Activated naive CD4-positive, alpha-beta T cell treated with anti-CD3 and anti-CD28 coated beads, Interleukin-2, amount 10 ng/mL, durations not matched to agents 7 days and 5 days (primary cell): ENCODE measurements around the gene RABL6.
"Not testable (repeated sequence)": the region's sequence is repeated elsewhere in the genome, so short reads cannot be mapped to it uniquely, and the experiment has no call there.

ENCODE experiments used
- CTCF ChIA-PET: fragments of 350-600 bp; sonication (Branson Sonifier 250); formaldehyde crosslinking; loops from one replicate; lab custom pipeline; 2021; ENCODE audit warnings: antibody characterized with exemption; lab: Charles Lee
- DNase-seq: peaks from one replicate; pipeline ENCODE4 v3.0.0-alpha.2; 2020
- H3K27ac Mint-ChIP-seq: one replicate; pipeline ENCODE4 v1.8.0; 2021; ENCODE audit warnings: mild to moderate bottlenecking, moderate library complexity, mixed read lengths
- H3K27me3 Mint-ChIP-seq: one replicate; pipeline ENCODE4 v1.8.0; 2021; ENCODE audit warnings: mild to moderate bottlenecking, mixed read lengths
- H3K36me3 Mint-ChIP-seq: one replicate; pipeline ENCODE4 v1.8.0; 2021; ENCODE audit warnings: mixed read lengths
- H3K4me1 Mint-ChIP-seq: one replicate; pipeline ENCODE4 v1.8.0; 2021; ENCODE audit warnings: mixed read lengths
- H3K4me3 Mint-ChIP-seq: one replicate; pipeline ENCODE4 v1.8.0; 2021; ENCODE audit warnings: mild to moderate bottlenecking, moderate library complexity, mixed read lengths
- H3K9me3 Mint-ChIP-seq: one replicate; pipeline ENCODE4 v1.8.0; 2021; ENCODE audit warnings: mixed read lengths

Gene RABL6

DNA sequence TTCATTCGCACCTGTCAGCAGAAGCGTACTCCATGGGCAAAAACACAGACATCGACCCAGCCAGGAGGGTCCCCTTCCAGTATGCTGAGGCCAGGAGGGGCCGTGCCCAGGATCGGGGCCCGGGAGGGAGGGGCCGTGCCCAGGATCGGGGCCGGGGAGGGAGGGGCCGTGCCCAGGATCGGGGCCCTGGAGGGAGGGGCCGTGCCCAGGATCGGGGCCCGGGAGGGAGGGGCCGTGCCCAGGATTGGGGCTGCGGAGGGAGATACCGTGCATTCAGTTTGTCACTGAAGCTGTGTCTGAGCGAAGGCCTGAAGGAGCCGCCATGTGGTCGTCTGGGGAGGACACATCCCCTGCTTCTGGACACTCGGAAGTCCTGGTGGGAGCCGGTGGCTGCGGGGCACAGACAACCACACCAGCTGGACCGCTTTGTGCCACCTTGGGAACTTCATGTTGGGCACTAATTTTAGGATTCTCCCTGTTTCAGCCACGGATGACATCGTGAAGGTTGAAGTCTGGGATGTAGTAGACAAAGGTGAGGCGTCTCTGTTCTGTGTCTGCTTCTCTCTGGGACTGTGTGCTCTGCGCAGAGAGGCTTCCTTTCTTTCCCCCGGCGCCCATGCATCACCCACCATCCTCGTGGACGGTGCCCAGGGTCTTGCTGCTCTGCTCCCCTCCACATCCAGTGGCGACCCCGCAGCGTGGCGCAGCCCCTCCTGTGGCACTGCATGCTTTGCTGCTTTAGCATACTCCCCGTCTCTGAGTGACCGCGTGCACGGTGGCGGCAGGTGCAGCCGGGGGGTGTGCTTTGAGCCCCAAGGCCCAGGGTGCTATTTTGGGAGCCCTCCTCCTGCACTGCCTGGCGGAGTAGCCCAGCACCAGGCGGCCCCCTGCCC, 17.8 kb downstream of the RABL6 start:
- Mint-ChIP-seq H3K4me3 (no peak overlapping the region), H3K27ac (no peak overlapping the region), H3K36me3 (peaks cover 22% of the 10 kb centered on the region), H3K9me3 (no peaks in the 10 kb centered on the region), H3K4me1 (peaks cover 6% of the 10 kb centered on the region), H3K27me3 (peaks cover 3% of the 10 kb centered on the region)
- CTCF ChIA-PET = no interaction called here
- no peak for DNase-seq

DNA sequence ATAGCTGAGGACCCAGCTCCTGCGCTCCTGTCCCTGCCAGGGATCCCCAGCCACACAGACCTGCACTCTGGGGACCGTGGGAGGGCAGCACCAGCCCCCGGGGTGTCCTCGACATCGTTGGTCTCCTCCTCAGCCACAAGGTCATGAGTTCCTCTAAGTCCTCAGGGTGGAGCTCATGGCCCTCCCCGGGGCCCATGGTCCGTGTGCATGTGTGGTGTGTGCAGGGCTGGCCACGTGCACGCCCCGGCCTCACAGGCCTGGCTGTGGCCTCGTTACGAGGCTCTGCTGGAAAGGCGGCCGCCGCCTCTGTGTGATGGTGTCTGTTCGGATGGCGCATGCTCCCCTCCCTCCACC, 18.4 kb downstream of the RABL6 start:
- CTCF ChIA-PET = interaction anchor here (0.9 kb wide), 1 partner anchor 16 kb away, joined by 3 read pairs; the partner anchor contains the start of gene AJM1
- peaks cover 16% of the 10 kb centered on the region for H3K36me3 Mint-ChIP-seq
- no peak for DNase-seq
- peaks cover under 1% of the 10 kb centered on the region for H3K27me3 Mint-ChIP-seq
- no peak overlapping the region for H3K27ac Mint-ChIP-seq
- no peak overlapping the region for H3K4me3 Mint-ChIP-seq
- no peaks in the 10 kb centered on the region for H3K9me3 Mint-ChIP-seq
- peaks cover under 1% of the 10 kb centered on the region for H3K4me1 Mint-ChIP-seq

DNA sequence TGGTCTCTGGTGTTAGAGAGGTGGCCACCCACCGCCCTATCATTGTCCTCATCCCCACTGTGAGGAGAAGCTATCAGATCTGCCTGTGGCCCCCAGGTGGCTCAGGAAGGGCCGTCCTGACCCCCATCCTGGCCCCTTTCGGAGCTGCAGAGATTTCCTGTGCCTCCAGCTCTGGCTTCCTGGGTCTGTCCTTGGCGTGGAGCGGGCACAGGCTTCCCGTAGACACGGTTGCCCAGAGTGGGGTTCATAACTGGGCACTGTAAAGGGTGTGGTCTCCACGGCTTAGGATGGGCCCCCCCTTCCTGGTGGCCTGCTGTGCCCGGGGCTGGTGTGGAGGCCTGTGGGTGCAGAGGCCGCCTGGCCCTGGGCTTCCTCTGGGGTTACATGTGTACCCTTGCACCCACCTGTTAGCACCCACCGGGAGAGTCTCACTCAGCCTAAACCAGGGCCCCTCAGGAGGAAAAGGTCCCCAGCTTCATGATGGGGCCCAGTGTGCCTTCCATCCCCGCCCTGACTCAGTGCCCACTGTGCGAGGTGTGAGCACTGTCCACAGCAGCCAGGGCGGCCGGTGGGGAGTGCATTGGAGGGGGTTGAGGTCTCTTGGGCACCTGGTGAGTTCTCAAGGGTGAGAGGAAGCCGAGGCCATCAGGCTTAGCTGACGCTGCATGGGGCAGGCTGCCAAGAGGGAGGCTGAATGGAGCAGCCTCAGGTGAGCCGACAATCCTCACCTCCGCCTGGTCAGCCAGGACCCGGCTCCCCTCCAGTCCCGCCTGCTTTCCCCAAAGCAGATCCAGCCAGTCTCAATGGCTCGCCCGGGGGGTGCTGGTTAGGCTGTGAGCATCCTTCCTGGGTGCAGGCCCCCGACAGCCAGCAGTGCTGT, 19.2 kb downstream of the RABL6 start:
- no peak overlapping the region for H3K27ac Mint-ChIP-seq
- no peak for DNase-seq
- H3K4me3 Mint-ChIP-seq = no peak overlapping the region
- no peaks in the 10 kb centered on the region for H3K27me3 Mint-ChIP-seq
- H3K4me1 Mint-ChIP-seq = no peaks in the 10 kb centered on the region
- no peaks in the 10 kb centered on the region for H3K9me3 Mint-ChIP-seq
- H3K36me3 Mint-ChIP-seq = peaks cover 22% of the 10 kb centered on the region
- CTCF ChIA-PET = interaction anchor here (0.9 to 1.2 kb wide), 2 partner anchors 15 kb away, joined by 3 to 8 read pairs; partner anchors contain the start of gene AJM1

DNA sequence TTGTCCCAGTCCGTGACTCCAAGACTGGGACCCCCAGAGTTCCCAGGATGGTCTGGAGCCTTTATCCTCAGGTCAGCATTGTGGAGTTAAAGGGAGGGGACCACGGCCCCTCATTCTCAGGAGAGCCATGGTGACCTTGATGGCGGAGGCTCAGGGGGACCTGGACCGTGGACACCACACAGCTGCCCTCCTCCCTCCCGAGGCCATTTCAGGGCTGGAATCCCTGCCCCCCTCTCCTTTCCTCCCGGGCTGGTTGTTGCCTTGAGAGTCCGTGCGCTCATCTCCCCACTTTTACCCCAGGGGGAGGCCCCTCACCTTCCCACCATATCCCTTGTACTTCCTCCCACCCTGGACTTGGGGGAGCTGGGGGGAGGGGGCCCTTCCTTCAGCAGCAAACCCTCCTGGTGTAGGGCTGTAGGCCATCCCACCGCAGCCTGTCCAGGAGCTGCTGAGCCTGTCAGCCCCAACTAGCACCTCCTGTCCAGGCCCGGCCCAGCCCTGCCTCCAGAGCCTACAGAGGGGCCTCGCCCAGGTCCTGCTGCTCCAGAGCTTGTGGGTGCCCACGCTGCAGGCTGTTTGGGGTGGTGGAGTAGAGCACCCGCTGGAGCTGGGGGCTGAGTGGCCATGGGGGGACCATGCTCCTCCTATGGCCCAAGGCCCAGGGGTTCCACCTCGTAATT, 20.2 kb downstream of the RABL6 start:
- no peak for DNase-seq
- no peak overlapping the region for H3K27ac Mint-ChIP-seq
- H3K4me1 Mint-ChIP-seq = no peaks in the 10 kb centered on the region
- CTCF ChIA-PET = interaction anchor here (1.2 kb wide), 1 partner anchor 14 kb away, joined by 8 read pairs; the partner anchor contains the start of gene AJM1
- no peak overlapping the region for H3K4me3 Mint-ChIP-seq
- peaks cover 24% of the 10 kb centered on the region for H3K36me3 Mint-ChIP-seq
- no peaks in the 10 kb centered on the region for H3K9me3 Mint-ChIP-seq
- no peaks in the 10 kb centered on the region for H3K27me3 Mint-ChIP-seq

DNA sequence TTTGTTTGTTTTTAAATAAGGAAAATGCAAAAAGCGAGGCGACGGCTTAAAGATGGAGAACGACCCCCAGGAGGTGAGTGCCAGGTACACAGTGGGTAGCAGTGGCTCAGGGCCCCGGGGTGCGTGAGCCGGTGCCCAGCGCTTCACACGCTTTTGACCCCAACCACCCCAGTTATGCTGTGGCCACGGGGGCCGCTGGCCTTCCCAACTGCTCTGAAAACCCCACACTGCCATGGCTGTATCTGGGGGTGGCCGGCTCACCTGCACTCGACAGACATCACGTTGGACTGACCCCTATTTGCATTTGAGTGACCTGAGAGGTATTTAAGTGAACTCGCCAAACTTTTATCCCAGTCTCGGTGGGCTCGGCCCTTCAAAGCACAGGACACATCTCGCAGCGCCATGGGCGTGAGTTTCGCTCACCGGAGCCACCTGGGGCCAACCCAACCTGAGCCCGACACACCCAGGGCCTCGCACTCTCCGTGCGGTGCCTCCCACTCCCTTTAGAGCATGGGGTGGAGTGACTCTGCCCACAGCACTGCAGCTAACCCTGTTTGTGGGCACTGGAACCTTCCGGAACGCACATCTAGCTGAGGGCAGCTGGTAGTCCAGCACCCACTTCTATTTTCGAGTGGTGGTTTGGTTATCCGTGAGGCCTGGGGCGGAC, 20.9 kb downstream of the RABL6 start:
- Mint-ChIP-seq H3K9me3 (no peaks in the 10 kb centered on the region), H3K36me3 (peaks cover 22% of the 10 kb centered on the region), H3K4me1 (no peaks in the 10 kb centered on the region), H3K27me3 (no peaks in the 10 kb centered on the region), H3K4me3 (no peak overlapping the region), H3K27ac (no peak overlapping the region)
- no peak for DNase-seq
- CTCF ChIA-PET = interaction anchor here (1.2 kb wide), 1 partner anchor 14 kb away, joined by 8 read pairs; the partner anchor contains the start of gene AJM1

DNA sequence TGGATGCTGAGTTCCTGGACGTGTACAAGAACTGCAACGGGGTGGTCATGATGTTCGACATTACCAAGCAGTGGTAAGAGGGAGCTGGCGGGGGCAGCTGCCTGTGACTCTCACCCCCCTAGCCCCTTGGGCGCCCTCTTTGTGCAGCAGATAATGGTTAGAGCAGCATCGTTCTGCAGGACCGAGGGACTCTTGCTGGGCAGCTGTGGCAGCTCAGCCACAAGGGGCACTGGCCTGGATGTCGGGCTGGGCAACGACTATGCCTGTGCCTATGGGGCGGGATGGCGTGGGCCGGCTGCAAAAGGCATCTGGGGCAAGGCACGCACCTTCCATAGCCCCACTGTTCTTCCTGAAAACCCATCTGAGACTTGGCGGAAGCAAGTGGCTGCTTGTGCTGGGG, 21.7 kb downstream of the RABL6 start:
- no peaks in the 10 kb centered on the region for H3K9me3 Mint-ChIP-seq
- peaks cover 27% of the 10 kb centered on the region for H3K36me3 Mint-ChIP-seq
- no peak overlapping the region for H3K4me3 Mint-ChIP-seq
- CTCF ChIA-PET = no interaction called here
- H3K27me3 Mint-ChIP-seq = no peaks in the 10 kb centered on the region
- no peak for DNase-seq
- no peaks in the 10 kb centered on the region for H3K4me1 Mint-ChIP-seq
- no peak overlapping the region for H3K27ac Mint-ChIP-seq

DNA sequence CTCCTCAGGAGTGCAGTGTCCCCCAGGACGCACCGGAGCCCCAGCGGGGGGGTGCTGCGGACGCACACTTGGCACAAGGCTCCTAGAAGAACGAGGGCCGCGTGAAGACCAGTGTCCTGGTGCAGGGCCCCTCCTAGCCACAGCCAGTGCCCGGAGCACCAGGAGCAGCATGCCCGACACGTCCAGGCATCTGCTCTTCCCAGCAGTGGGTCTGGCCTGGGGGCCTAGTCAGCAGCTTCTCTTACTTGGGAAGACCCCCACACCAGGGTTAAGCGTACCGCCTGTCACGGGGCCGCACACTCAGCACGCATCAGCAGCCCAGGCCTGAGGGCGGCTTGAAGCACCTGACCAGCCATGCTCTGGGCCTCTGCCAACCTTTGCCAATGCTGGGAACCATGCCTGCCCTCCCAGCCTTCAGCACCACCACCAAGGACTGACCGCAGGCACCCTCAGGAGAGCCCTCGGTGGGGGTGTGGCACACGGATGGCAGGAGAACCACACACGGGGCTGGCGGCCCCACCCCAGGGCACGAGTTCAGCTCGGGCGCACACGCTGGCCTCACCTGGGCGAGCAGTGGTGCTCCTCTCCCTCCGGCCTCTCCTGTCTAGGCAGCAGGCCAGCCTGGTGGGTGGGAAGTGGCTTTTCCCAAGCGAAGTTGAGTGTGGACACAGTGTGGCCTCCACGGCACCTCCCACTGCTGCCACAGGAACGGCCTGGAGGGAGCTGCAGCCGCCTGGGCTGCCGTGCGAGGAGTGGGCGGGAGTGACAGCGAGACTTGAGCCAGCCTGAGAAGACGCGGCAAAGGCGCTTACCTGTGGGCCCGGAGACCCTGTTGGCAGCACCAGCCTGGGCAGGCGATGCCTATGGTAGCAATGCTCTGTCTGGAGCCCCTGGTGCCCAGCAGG, 22.5 kb downstream of the RABL6 start:
- CTCF ChIA-PET = no interaction called here
- Mint-ChIP-seq H3K27ac (no peak overlapping the region), H3K4me1 (no peaks in the 10 kb centered on the region), H3K27me3 (no peaks in the 10 kb centered on the region), H3K9me3 (no peaks in the 10 kb centered on the region), H3K36me3 (peaks cover 26% of the 10 kb centered on the region), H3K4me3 (no peak overlapping the region)
- DNase-seq = no peak

DNA sequence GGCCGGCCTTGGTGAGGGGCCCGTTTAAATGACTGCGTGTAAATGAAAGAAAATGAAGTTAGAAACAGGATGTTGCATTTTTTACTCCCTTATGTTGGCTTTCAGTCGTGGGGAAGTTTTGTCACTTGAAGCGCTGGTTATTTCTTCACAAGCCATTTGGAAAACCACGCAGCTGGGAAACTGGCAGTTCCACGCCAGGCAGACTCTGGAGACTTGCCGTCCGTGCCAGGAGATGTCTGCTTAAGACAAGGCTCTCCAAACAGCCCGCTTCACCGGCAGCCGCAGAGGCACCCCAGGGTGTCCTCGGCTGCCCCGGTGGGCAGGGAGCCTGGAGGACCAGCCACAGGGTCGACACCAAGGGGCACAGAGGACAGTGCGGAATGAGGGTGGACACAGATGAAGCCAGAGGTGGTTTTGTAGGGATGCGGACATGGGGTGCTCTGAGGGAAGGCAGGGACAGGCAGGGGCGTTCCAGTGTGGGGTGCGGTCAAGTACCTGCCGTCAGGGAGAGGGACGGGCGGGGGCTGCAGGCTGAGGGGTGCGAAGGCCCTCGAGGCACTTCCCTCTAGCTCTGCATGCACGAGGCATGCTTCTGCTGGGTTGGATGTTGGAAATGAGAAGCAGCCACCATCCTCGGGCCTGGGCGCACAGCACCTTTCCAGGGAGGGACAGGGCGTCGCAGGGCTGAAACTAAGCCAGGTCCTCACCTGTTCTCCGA, 23.4 kb downstream of the RABL6 start:
- no peaks in the 10 kb centered on the region for H3K4me1 Mint-ChIP-seq
- CTCF ChIA-PET = no interaction called here

DNA sequence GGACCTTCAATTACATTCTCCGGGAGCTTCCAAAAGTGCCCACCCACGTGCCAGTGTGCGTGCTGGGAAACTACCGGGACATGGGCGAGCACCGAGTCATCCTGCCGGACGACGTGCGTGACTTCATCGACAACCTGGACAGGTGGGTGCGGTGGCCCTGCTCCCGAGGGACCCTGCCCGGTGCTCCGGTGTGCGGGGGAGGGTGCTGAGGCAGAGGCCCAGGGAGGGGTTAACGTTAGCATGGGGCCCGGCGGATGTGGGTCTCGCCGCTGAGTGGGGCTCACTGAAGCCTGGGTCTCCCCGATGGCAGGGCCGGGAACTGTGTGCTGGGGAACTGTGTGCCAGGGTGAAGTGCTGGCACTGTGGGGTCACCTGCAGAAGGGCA, 24.0 kb downstream of the RABL6 start:
- H3K36me3 Mint-ChIP-seq = peaks cover 26% of the 10 kb centered on the region
- H3K4me3 Mint-ChIP-seq = no peak overlapping the region
- no peaks in the 10 kb centered on the region for H3K27me3 Mint-ChIP-seq
- no peaks in the 10 kb centered on the region for H3K9me3 Mint-ChIP-seq
- CTCF ChIA-PET = interaction anchor here (2.6 kb wide), 1 partner anchor 11 kb away, joined by 10 read pairs; the partner anchor contains the start of gene AJM1
- DNase-seq = no peak
- H3K4me1 Mint-ChIP-seq = no peaks in the 10 kb centered on the region
- H3K27ac Mint-ChIP-seq = no peak overlapping the region

More for the DNA sequence above, 23.4 kb downstream of the RABL6 start:
- DNase-seq = no peak
- H3K36me3 Mint-ChIP-seq = peaks cover 26% of the 10 kb centered on the region
- no peaks in the 10 kb centered on the region for H3K27me3 Mint-ChIP-seq
- H3K27ac Mint-ChIP-seq = no peak overlapping the region
- no peak overlapping the region for H3K4me3 Mint-ChIP-seq
- H3K9me3 Mint-ChIP-seq = no peaks in the 10 kb centered on the region

DNA sequence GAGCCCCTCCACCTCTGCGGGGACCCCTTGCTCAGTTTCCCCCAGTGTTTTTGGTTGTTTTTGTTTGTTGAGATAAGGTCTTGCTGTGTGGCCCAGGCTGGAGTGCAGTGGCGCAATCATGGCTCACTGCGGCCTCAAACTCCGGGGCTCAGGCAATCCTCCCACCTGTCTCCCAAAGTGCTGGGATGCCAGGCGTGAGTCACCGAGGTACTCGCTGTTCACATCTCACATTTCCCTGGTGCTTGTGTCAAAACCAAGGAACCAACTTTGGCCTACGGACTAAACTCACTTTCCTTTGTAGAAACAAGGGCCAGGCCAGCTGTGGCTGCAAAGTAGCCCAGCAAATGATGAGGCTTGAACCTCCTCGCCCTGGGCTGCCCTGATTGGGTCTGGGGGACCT, 24.8 kb downstream of the RABL6 start:
- H3K9me3 Mint-ChIP-seq = no peaks in the 10 kb centered on the region
- H3K27me3 Mint-ChIP-seq = no peaks in the 10 kb centered on the region
- CTCF ChIA-PET = interaction anchor here (2.6 kb wide), 1 partner anchor 10 kb away, joined by 10 read pairs; the partner anchor contains the start of gene AJM1
- no peaks in the 10 kb centered on the region for H3K4me1 Mint-ChIP-seq
- H3K27ac Mint-ChIP-seq = no peak overlapping the region
- DNase-seq = no peak
- H3K4me3 Mint-ChIP-seq = no peak overlapping the region
- peaks cover 26% of the 10 kb centered on the region for H3K36me3 Mint-ChIP-seq

DNA sequence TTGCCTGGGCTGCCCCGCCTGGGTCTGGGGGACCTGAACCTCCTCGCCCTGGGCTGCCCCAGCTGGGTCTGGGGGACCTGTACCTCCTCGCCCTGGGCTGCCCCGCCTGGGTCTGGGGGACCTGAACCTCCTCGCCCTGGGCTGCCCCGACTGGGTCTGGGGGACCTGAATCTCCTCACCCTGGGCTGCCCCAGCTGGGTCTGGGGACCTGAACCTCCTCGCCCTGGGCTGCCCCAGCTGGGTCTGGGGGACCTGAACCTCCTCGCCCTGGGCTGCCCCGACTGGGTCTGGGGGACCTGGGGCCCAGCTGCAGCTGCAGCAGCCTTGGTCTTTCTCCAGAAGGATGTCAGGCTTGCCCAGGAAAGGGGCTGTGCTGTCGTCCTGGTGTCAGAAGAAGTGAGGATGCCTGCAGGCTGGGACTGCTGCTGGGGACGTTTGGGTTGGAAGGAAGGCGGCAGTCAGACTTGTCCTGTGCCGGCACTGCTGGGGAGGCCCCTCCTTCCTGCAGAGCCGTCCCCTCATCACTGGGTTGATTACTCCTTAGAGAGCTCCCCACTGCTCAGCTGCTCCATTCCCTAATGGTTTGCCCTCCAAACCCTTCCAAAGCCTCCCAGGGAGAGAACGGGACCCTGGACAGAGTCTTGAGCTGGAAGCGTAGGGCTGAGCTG, 25.8 kb downstream of the RABL6 start:
- H3K4me3 Mint-ChIP-seq, H3K9me3 Mint-ChIP-seq, DNase-seq, H3K27me3 Mint-ChIP-seq, H3K4me1 Mint-ChIP-seq, H3K27ac Mint-ChIP-seq: not testable (repeated sequence)
- H3K36me3 Mint-ChIP-seq = peaks cover 26% of the 10 kb centered on the region
- CTCF ChIA-PET = interaction anchor here (2.6 kb wide), 1 partner anchor 9 kb away, joined by 10 read pairs; the partner anchor contains the start of gene AJM1
